K562 (cell line): ENCODE results near the gene JSRP1. TPM values are rescaled to one million over a fixed set of nuclear protein-coding genes. Genes with fewer than 3 reads are reported as not detected.

ENCODE experiments used
- ATAC-seq: fragments of 200-7000 bp; cut with Tn5 transposase; 3 replicates; pipeline ENCODE4 v1.9.1; 2020; ENCODE audit warnings: moderate library complexity
- BruUV-seq: library from RNA; stranded (reverse); fragments of 400-500 nt; replicated peaks from 2 replicates; lab custom pipeline; 2021; lab: Mats Ljungman, UMichigan
- CTCF ChIA-PET: fragments of 300-600 bp; formaldehyde crosslinking; extraction: SDS; loops from one replicate; lab custom pipeline; 2021; ENCODE audit warnings: low intra/inter-chr PET ratio; lab: Yijun Ruan, JAX
- POLR2A ChIA-PET: fragments of 300-600, 350-650 bp; sonication (Branson Sonifier 250); formaldehyde crosslinking; extraction: SDS; loops from one replicate; lab custom pipeline; 2021; ENCODE audit warnings: antibody characterized with exemption, inconsistent platforms; lab: Yijun Ruan, JAX
- DNase-seq, 4 experiments: peaks; one replicate each; pipeline versions ENCODE4 v3.0.0 to v3.0.0-alpha.2; 2011 to 2018; ENCODE audit warnings: low spot score in 3 of 4, mixed read lengths in 3 of 4; ENCODE audit errors: extremely low read depth in 1 of 4
- FAIRE-seq: peaks from 2 replicates; lab custom pipeline; 2011; peaks lifted over from hg19 to GRCh38; lab: Jason Lieb, UNC
- H2AFZ ChIP-seq: 2 replicates; pipeline ENCODE4 v1.6.0; 2011; ENCODE audit warnings: low read depth, low read length, control low read depth, inconsistent platforms
- H3K27ac ChIP-seq: fragments of 200-600 bp; 3 replicates; pipeline ENCODE4 v1.8.0; 2011; ENCODE audit warnings: low read depth, mild to moderate bottlenecking, control low read depth, inconsistent platforms, low read length, moderate library complexity, mixed read lengths; ENCODE audit errors: extremely low read depth
- H3K27me3 ChIP-seq, 2 experiments: fragments of 300-600 bp in 1 of 2; 2 replicates in 1 of 2; 3 replicates in 1 of 2; pipeline versions ENCODE4 v1.6.0 to v1.8.0; 2011; ENCODE audit warnings: inconsistent platforms in 2 of 2, low read length in 2 of 2, mild to moderate bottlenecking in 1 of 2, mixed read lengths in 1 of 2, moderate library complexity in 1 of 2; ENCODE audit not compliant: control insufficient read depth in 2 of 2, insufficient read depth in 2 of 2
- H3K36me3 ChIP-seq: fragments of 300-600 bp; 3 replicates; pipeline ENCODE4 v1.8.0; 2011; ENCODE audit warnings: mild to moderate bottlenecking, low read length, inconsistent platforms; ENCODE audit not compliant: control insufficient read depth, insufficient read depth
- H3K4me1 ChIP-seq, 2 experiments: fragments of 200-600 bp in 1 of 2; replicated peaks in 1 of 2; 2 replicates in 1 of 2; 3 replicates in 1 of 2; pipeline versions ENCODE4 v1.5.1 to v1.8.0; 2011; ENCODE audit warnings: inconsistent platforms in 2 of 2, low read length in 2 of 2, mild to moderate bottlenecking in 1 of 2, mixed read lengths in 1 of 2, moderate library complexity in 1 of 2; ENCODE audit not compliant: control insufficient read depth in 2 of 2, insufficient read depth in 2 of 2
- H3K4me2 ChIP-seq: 2 replicates; pipeline ENCODE4 v1.6.1; 2011; ENCODE audit warnings: low read length, control low read depth, inconsistent platforms, mixed read lengths; ENCODE audit not compliant: insufficient read depth
- H3K4me3 ChIP-seq: fragments of 200-600 bp; sonication (generic), shearing (Covaris generic); 2 replicates; pipeline ENCODE4 v1.5.1; 2016; ENCODE audit warnings: control low read depth, inconsistent platforms
- H3K79me2 ChIP-seq: fragments of 200-600 bp; 3 replicates; pipeline ENCODE4 v1.8.0; 2011; ENCODE audit warnings: low read length, inconsistent platforms; ENCODE audit not compliant: control insufficient read depth, insufficient read depth
- H3K9ac ChIP-seq, 2 experiments: 2 replicates each; pipeline versions ENCODE4 v1.6.0 to v1.6.1; 2011; ENCODE audit warnings: low read depth in 2 of 2, low read length in 2 of 2, control low read depth in 1 of 2, inconsistent platforms in 1 of 2, mild to moderate bottlenecking in 1 of 2, mixed read lengths in 1 of 2; ENCODE audit not compliant: insufficient read depth in 1 of 2
- H3K9me1 ChIP-seq: one replicate; pipeline ENCODE4 v1.6.0; 2011; ENCODE audit warnings: inconsistent platforms, mild to moderate bottlenecking, low read length, moderate library complexity; ENCODE audit not compliant: control insufficient read depth, insufficient read depth
- H3K9me3 ChIP-seq: replicated peaks from 2 replicates; pipeline ENCODE4 v1.5.1; 2011; ENCODE audit warnings: low read depth, low read length, inconsistent platforms; ENCODE audit not compliant: control insufficient read depth, insufficient read depth
- H4K20me1 ChIP-seq: replicated peaks from 2 replicates; pipeline ENCODE4 v1.6.1; 2011; ENCODE audit warnings: low read length, inconsistent platforms, mixed read lengths; ENCODE audit not compliant: control insufficient read depth, insufficient read depth
- CBFA2T3 ChIP-seq: fragments of 450-650 bp; IDR thresholded peaks from 2 replicates; pipeline ENCODE4 v1.6.1; 2017
- FOXJ3 ChIP-seq: sonication (generic); formaldehyde crosslinking; IDR thresholded peaks from 2 replicates; pipeline ENCODE4 v1.4.0; 2020; ENCODE audit warnings: mild to moderate bottlenecking, missing genetic modification reagents
- GABPA ChIP-seq: fragments of 200-800 bp; sonication (Bioruptor generic); conservative IDR thresholded peaks from 2 replicates; pipeline ENCODE4 v1.6.1; 2016; ENCODE audit warnings: low read depth, missing genetic modification characterization, missing compliant biosample characterization
- KDM1A ChIP-seq, 2 experiments: fragments of 450-650 bp; IDR thresholded peaks; 2 replicates each; pipeline ENCODE4 v1.6.1; 2016; ENCODE audit warnings: mild to moderate bottlenecking in 2 of 2
- PHTF2 ChIP-seq: fragments of 250-450 bp; sonication (Bioruptor Pico); IDR thresholded peaks from 2 replicates; pipeline ENCODE4 v1.5.0; 2021; ENCODE audit warnings: mild to moderate bottlenecking
- WHSC1 ChIP-seq: IDR thresholded peaks from one replicate; pipeline ENCODE4 v1.6.1; 2012; ENCODE audit warnings: low read length, control low read depth, inconsistent platforms
- ZNF121 ChIP-seq: sonication (generic); formaldehyde crosslinking; conservative IDR thresholded peaks from 2 replicates; pipeline ENCODE4 v1.8.0; 2022; ENCODE audit warnings: missing genetic modification reagents
- ZNF174 ChIP-seq: fragments of 250-450 bp; sonication (Bioruptor Pico); IDR thresholded peaks from 2 replicates; pipeline ENCODE4 v1.4.0; 2020; ENCODE audit warnings: mild to moderate bottlenecking
- ZNF253 ChIP-seq: fragments of 250-450 bp; sonication (Bioruptor Pico); conservative IDR thresholded peaks from 2 replicates; pipeline ENCODE4 v1.6.1; 2021; ENCODE audit warnings: mild to moderate bottlenecking
- ZNF445 ChIP-seq: fragments of 250-450 bp; sonication (Bioruptor Pico); IDR thresholded peaks from 2 replicates; pipeline ENCODE4 v1.4.0; 2020; ENCODE audit warnings: low read depth, mild to moderate bottlenecking, moderate library complexity
- WGBS: fragments of 100-300 bp; shearing (Covaris generic); methylation state at CpG from one replicate; pipeline ENCODE4 v1.1.6; 2016; ENCODE audit warnings: low coverage, mixed read lengths; ENCODE audit not compliant: insufficient coverage; ENCODE audit errors: missing lambda C conversion rate; 5-methylcytosine and 5-hydroxymethylcytosine counted together
- in situ Hi-C: fragments of 300-500 bp; cut with MboI; formaldehyde crosslinking; loops from 4 replicates; pipeline ENCODE4 v1.15.0; 2018; ENCODE audit warnings: inconsistent platforms, mixed read lengths
- intact Hi-C: fragments of 100-400 bp; cut with micrococcal nuclease; formaldehyde crosslinking; loops from 2 replicates; pipeline ENCODE4 v1.14.2; 2022
- polyA plus RNA-seq, 8 experiments: library from polyadenylated mRNA; depleted of rRNA in 4 of 8; stranded (reverse) in 5 of 8; unstranded in 3 of 8; fragments of >200 nt; fragmentation: Nextera tagmentation in 2 of 8; fragmentation: Illumina TruSeq in 1 of 8; extraction: Ambion mirVana in 2 of 8; extraction: Trizol in 1 of 8; gene quantifications; 2 replicates each; pipeline versions ENCODE4 v1.2.1 to v1.2.3, GENCODE V29; 2011 to 2014; ENCODE audit warnings: inconsistent platforms in 1 of 8, missing spikeins in 1 of 8
- total RNA-seq, 7 experiments: library from RNA; depleted of rRNA in 6 of 7; stranded (reverse); fragments of >200 nt in 6 of 7; fragmentation: Illumina TruSeq in 2 of 7; extraction: Trizol in 2 of 7; gene quantifications; 2 replicates each; pipeline versions ENCODE4 v1.2.1 to v1.2.3, GENCODE V29; 2011 to 2021; ENCODE audit warnings: low replicate concordance in 1 of 7
- TF ChIP-seq, protein P1 (sequence below), 2 experiments: IDR thresholded peaks; 2 replicates each; pipeline ENCODE4 v1.6.1; 2012; ENCODE audit warnings: improper control_type of control experiment in 2 of 2, low read depth in 2 of 2, low read length in 2 of 2, borderline replicate concordance in 1 of 2
- TF ChIP-seq, protein P2 (sequence below): fragments of 250-450 bp; sonication (Bioruptor Pico); IDR thresholded peaks from 2 replicates; pipeline ENCODE4 v1.8.0; 2021; ENCODE audit warnings: borderline replicate concordance, mild to moderate bottlenecking, moderate library complexity; ENCODE audit not compliant: poor library complexity, severe bottlenecking
- TF ChIP-seq, protein P3 (sequence below), 2 experiments: IDR thresholded peaks; 2 replicates each; pipeline ENCODE4 v1.6.1; 2011; ENCODE audit warnings: borderline replicate concordance in 1 of 2, control low read depth in 1 of 2, low read depth in 1 of 2, low read length in 1 of 2, mild to moderate bottlenecking in 1 of 2, mixed read lengths in 1 of 2, moderate library complexity in 1 of 2; ENCODE audit not compliant: insufficient read depth in 1 of 2, insufficient read length in 1 of 2, poor library complexity in 1 of 2, severe bottlenecking in 1 of 2; ENCODE audit errors: extremely low read depth in 1 of 2
- TF ChIP-seq, protein P4 (sequence below): fragments of 450-650 bp; formaldehyde crosslinking; IDR thresholded peaks from 2 replicates; pipeline ENCODE4 v1.4.0; 2022; ENCODE audit warnings: mild to moderate bottlenecking, moderate library complexity

Gene JSRP1
- total and polyA plus RNA-seq, 9 of the 15 experiments (the other 6 are each of a cell fraction or from before 2014, with no cell fraction given): 0.08 to 1.2 (median 0.51) TPM; not detected in 4

- FAIRE-seq (no peak), DNase-seq (no peak), ATAC-seq (no peak)
- intact Hi-C loops (no loop called here), in situ Hi-C loops (loop anchor here (5.0 kb wide), 1 partner anchor 103 kb away; no protein-coding TSS in a partner anchor)
- H2AFZ ChIP-seq: no peak overlapping the region
- peaks cover 4 to 32% of the 10 kb centered on the region in 2 experiments for H3K4me1 ChIP-seq
- no peaks in the 10 kb centered on the region for H3K79me2 ChIP-seq
- H3K4me2 ChIP-seq: no peak overlapping the region
- no peaks in the 10 kb centered on the region for H3K9me3 ChIP-seq
- no peaks in the 10 kb centered on the region for H3K27me3 ChIP-seq
- CTCF ChIA-PET: no interaction called here
- POLR2A ChIA-PET: interaction anchor here (0.6 to 0.7 kb wide), 3 partner anchors 15 to 133 kb away, joined by 3 to 4 read pairs (median 3); no protein-coding TSS in a partner anchor
- BruUV-seq: no TSS peak
- peaks cover 2% of the 10 kb centered on the region for H3K9me1 ChIP-seq
- H3K9ac ChIP-seq: no peak overlapping the region
- 77% methylated on average over 8 of the region's 8 CpGs for WGBS
- no peak overlapping the region for H3K4me3 ChIP-seq
- H3K36me3 ChIP-seq: no peaks in the 10 kb centered on the region
- H3K27ac ChIP-seq: no peak overlapping the region
- H4K20me1 ChIP-seq: no peaks in the 10 kb centered on the region
- TF ChIP-seq ZNF445 (CRISPR knock-in tag): no peak
- TF ChIP-seq, protein P1, sequence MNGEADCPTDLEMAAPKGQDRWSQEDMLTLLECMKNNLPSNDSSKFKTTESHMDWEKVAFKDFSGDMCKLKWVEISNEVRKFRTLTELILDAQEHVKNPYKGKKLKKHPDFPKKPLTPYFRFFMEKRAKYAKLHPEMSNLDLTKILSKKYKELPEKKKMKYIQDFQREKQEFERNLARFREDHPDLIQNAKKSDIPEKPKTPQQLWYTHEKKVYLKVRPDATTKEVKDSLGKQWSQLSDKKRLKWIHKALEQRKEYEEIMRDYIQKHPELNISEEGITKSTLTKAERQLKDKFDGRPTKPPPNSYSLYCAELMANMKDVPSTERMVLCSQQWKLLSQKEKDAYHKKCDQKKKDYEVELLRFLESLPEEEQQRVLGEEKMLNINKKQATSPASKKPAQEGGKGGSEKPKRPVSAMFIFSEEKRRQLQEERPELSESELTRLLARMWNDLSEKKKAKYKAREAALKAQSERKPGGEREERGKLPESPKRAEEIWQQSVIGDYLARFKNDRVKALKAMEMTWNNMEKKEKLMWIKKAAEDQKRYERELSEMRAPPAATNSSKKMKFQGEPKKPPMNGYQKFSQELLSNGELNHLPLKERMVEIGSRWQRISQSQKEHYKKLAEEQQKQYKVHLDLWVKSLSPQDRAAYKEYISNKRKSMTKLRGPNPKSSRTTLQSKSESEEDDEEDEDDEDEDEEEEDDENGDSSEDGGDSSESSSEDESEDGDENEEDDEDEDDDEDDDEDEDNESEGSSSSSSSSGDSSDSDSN (IDR thresholded peaks at IDR 0.05; ENCODE audit: borderline replicate concordance in 1 of 2, low read depth in 2 of 2, low read length in 2 of 2): no peak
- TF ChIP-seq, protein P2, sequence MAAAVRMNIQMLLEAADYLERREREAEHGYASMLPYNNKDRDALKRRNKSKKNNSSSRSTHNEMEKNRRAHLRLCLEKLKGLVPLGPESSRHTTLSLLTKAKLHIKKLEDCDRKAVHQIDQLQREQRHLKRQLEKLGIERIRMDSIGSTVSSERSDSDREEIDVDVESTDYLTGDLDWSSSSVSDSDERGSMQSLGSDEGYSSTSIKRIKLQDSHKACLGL (CRISPR knock-in tag): no peak
- TF ChIP-seq, protein P3, sequence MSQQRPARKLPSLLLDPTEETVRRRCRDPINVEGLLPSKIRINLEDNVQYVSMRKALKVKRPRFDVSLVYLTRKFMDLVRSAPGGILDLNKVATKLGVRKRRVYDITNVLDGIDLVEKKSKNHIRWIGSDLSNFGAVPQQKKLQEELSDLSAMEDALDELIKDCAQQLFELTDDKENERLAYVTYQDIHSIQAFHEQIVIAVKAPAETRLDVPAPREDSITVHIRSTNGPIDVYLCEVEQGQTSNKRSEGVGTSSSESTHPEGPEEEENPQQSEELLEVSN (IDR thresholded peaks at IDR 0.05; ENCODE audit: borderline replicate concordance in 1 of 2, extremely low read depth in 1 of 2, insufficient read depth in 1 of 2, insufficient read length in 1 of 2, low read depth in 1 of 2, low read length in 1 of 2, poor library complexity in 1 of 2, severe bottlenecking in 1 of 2): no peak
- no peak for TF ChIP-seq CBFA2T3
- TF ChIP-seq ZNF174 (CRISPR knock-in tag): no peak
- TF ChIP-seq WHSC1: no peak
- TF ChIP-seq GABPA: no peak
- TF ChIP-seq ZNF253 (CRISPR knock-in tag): no peak
- TF ChIP-seq PHTF2 (CRISPR knock-in tag): no peak
- TF ChIP-seq KDM1A (IDR thresholded peaks at IDR 0.05): peak in 1 of 2 experiments; percentile 32; a peak in 1 of 4 replicates
- TF ChIP-seq, protein P4, sequence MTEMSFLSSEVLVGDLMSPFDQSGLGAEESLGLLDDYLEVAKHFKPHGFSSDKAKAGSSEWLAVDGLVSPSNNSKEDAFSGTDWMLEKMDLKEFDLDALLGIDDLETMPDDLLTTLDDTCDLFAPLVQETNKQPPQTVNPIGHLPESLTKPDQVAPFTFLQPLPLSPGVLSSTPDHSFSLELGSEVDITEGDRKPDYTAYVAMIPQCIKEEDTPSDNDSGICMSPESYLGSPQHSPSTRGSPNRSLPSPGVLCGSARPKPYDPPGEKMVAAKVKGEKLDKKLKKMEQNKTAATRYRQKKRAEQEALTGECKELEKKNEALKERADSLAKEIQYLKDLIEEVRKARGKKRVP (CRISPR knock-in tag): no peak
- TF ChIP-seq ZNF121 (CRISPR knock-in tag): peak; percentile 99
- no peak for TF ChIP-seq FOXJ3 (CRISPR knock-in tag)
Observed at GRCh38 chr19:2283835-2284507, 27.8 kb upstream of the JSRP1 start.
